GM21576 (cell line): ENCODE measurements around the gene CEP120.
"Not testable (repeated sequence)": the region's sequence is repeated elsewhere in the genome, so short reads cannot be mapped to it uniquely, and the experiment has no call there.

Experiments
- ATAC-seq: cut with Tn5 transposase; IDR thresholded peaks from one replicate; pipeline ENCODE4 v1.9.1; 2021; ENCODE audit warnings: mild to moderate bottlenecking, moderate library complexity; ENCODE audit not compliant: unreplicated experiment

Gene CEP120

DNA sequence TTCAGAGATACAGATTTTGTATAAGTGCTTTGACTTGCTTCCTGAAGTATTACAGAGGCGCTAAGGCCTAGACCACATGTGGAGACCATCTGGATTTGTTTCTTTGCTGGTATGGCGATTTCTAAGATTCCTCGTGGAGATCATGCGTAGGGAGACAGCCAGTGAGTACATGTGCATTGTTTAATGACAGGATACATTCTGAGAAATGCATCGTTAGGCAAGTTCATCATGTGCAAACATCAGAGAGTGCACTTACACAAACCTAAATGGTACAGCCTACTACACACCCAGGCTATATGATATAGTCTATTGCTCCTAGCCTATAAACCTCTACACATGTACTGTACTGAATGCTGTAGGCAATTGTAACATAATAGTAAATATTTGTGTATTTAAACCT lies 16.5 kb upstream of the CEP120 start:
- no peak for ATAC-seq

GRCh38 chr5:123438902-123439301 lies 15.7 kb upstream of the CEP120 start:
- ATAC-seq = no peak

DNA sequence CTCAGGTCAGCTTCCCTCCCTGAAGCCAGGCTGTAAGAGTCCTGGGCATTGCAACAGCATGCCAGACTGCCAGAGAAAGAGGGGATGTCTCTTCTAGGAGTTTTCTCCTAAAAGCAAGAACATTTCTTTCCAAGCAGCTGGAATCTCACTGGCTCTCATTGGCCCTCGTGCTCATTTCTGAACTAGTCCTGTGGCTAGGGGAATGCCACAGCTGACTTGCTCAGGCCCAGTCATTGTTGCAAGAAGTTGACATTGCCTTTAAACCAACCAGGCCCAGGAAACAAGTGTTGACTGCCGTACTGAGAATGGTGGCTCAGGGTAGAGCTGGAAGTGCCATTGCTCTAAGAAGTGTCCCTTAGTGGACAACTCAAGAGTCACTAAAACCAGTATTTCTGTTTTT lies 15.0 kb upstream of the CEP120 start:
- peak; percentile 62 for ATAC-seq

DNA sequence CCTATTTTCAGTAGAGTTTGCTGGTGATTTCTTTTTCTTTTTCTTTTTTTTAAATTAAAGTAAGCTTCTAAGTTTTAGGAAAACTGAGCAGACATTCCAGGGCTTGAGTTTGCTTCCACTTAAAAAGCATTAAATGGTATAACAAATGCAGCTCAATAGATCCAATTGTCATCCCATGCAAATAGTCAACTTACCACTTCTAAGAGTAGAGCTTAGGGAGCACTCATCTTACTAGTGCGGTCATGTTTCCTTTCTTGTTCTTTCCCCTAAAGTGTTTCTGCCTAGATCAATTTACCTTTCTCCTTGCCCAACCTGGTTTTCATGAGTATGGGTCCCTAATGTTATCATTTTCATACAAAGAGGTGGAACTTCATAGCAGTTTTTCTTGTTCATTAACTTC lies 13.0 kb upstream of the CEP120 start:
- ATAC-seq = no peak

GRCh38 chr5:123434796-123435195 lies 11.6 kb upstream of the CEP120 start:
- ATAC-seq = no peak

DNA sequence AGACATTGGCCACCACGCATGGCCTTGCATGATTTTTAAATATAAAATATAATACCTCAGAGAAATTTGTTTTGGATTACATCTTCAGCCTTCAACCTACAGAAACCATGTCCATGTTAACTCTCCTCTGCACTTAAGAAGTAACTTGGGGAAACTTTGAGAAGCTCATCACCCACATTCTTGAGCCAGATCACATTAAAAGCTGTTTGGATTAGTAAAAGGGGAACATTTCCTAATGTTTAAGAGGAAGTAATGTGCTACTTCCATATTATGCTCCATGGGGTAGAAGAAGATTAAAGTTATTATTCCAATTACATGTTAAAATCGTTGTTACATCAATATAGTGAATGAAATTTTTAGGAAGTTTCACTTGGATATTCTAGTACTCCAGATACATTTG lies 10.4 kb upstream of the CEP120 start:
- no peak for ATAC-seq

GRCh38 chr5:123430441-123430840 lies 7.2 kb upstream of the CEP120 start:
- not testable (repeated sequence) for ATAC-seq

DNA sequence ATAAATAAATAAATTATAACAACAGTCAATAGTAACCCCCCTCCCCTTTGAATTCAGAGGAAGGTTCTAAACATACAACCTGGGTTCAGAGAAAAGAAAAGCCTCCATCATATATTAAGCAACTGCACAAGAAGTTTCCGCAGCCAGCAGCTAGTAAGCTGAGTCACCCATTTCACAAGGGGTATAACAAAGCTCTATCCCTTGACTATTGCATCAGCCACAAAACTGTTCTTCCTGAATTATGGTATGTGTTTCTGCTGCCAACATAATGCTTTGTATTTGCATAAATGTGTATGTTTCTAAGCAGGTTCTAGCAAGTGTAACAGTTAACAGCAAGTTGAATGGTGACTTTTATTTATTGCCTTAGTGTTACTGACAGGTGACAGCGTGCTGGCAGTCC lies 6.8 kb upstream of the CEP120 start:
- no peak for ATAC-seq

GRCh38 chr5:123429221-123429954 lies 6.2 kb upstream of the CEP120 start:
- ATAC-seq = no peak

DNA sequence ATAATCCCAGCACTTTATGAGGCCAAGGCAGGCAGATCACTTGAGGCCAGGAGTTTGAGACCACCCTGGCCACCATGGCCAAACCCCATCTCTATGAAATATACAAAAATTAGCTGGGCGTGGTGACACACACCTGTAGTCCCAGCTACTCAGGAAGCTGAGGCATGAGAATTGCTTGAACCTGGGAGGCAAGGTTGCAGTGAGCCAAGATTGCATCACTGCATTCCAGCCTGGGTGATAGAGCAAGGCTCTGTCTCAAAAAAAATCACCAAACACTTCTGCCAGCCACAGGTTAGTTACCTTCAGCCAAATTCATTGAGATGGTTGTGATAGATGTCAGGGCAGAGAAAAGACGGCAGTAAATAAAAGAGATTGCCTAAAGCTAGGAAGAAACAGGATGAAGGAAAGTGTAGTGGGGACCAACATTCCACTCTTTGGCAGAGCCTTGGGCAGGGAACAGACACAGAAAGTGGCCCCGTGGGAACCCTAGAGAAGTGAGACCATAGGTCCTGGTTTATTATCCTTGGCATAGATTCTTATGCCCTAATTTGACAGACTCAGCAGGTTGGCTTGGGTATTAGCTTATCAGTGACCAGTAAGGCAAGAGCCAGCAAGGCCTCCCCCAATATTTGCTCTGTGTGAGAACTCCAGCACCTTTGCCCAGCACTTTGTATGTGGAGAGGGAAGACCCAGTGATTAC lies 5.5 kb upstream of the CEP120 start:
- no peak for ATAC-seq

DNA sequence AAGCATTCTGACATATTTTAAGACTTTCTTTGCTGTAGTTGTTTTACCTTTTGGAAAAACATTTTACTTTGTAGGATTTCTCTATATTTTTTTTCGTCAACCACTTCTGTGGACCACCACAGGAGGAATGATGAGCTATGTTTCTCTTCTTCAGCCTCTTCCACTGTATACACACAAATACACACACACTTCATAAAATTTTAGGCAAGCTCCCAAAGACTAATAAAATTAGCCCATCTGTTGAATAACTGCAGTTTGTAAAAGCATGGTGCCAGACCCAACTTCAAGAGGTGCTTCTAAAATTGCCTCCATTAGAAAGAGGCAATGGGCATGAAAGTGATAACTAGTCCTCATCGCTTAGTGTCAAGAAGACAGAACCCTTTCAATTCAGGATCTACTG lies 4.1 kb upstream of the CEP120 start:
- no peak for ATAC-seq

GRCh38 chr5:123425431-123425830 lies 2.2 kb upstream of the CEP120 start:
- ATAC-seq = no peak

DNA sequence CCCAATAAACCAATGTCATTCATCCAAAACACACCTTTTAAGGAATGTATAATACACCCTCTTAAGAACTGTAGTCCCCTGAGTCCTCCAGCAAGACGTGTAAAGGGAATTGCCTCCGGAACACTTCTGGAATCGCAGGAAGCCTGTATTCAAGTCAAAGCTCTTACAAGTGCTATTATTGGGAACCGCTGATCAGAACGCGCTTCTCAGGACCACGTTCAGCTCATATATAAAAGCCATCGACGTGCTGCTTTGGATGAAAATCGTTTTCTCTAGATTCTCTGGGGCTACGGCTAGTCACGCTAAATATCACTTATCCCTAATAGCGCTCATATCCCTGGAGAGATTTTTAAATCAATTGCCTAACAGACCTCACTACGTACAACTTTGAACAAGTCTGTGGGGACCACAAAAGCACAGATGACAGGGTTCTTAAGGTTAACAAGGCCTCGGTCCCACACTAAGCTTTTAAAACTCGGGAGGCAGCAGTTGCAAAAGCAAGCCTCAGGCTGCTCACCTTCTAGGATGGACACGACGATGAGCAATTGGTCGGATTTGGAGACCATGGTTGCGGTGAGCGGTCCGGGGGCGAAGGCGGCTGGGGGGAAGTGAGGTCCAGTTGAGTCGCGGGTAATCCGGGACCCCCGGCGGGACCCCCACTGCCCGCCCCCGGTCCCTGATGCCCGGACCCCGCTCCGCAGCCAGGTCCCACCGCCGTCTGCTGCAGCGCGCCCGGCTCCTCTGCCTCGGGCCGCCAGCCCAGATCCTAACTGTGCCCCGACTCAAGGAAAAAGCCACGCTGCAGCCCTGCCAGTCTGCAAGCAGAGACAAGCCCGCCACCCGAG lies 548 bp downstream of the CEP120 start:
- ATAC-seq = peak; percentile 15

- no peak for ATAC-seq
Measured at GRCh38 chr5:123421773-123422172, 1.4 kb downstream of the CEP120 start.

DNA sequence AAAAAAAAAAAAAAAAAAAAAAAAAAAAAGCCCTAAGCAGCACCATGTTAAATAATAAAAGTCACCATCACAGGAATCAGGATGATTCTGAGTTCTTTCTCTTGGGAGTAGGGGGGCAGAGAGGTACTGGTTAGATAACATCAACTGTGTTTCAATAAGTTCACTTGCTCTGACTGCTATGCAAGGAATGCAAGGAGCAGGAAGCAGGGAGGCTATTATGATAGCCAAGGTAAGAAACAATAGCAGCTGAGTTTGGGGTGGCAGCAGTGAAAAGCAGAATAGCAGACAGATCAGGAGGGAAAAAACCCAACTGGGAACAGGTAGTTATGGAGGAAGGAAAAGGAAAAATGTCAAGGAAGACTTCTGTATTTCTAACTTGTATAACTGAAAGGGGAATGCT lies 8.2 kb downstream of the CEP120 start:
- no peak for ATAC-seq

DNA sequence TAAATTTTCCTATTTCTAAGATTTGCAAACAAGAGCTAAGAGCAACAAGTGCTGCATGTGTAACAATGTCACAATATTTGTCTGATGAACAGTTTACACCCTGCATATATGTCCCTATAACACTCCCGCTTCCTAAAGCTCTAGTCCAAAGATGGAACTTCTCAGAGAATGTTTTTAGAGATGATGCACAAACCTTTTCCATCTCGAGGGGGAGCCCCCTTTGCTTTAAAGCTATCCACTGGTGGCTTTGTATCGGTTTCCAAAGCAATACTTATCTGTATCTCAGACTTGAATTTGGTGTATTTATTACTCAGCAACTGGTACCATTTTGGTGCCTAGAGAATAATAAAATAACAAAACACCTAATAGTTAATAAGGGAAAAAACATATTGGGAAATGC lies 11.0 kb downstream of the CEP120 start:
- no peak for ATAC-seq

DNA sequence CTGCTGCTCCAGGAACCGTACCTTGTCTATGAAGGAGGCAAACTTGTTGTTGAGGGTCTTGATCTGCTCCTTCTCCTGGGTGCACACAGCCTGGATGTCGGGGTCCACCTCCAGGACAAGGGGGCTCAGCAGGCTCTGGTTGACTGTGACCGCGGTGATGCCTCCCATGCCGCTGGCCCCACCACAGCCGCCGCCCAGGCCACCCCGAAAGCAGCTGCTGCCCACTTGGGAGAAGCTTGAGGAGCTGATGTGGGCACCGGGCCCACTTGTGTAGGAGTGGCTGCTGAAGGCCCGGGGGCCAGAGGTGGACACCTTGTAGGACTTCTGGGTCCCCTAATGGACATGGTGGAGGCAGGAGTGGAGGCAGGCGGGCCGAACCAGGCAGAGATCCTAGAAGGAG lies 21.2 kb downstream of the CEP120 start:
- not testable (repeated sequence) for ATAC-seq

DNA sequence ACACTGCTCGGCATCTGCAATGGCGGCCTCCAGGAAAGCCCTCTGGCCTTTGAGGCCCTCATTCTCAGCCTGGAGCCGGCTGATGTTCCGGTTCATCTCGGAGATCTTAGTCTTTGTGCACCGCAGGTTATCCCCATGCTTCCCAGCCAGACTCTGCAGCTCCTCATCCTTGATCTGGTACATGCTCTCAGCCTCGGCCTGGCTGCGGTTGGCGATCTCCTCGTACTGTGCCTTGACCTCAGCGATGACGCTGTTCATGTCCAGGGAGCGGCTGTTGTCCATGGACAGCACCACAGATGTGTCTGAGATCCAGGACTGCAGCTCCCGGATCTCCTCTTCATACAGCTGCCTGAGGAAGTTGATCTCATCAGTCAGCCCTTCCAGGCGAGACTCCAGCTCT lies 21.9 kb downstream of the CEP120 start:
- ATAC-seq = no peak

DNA sequence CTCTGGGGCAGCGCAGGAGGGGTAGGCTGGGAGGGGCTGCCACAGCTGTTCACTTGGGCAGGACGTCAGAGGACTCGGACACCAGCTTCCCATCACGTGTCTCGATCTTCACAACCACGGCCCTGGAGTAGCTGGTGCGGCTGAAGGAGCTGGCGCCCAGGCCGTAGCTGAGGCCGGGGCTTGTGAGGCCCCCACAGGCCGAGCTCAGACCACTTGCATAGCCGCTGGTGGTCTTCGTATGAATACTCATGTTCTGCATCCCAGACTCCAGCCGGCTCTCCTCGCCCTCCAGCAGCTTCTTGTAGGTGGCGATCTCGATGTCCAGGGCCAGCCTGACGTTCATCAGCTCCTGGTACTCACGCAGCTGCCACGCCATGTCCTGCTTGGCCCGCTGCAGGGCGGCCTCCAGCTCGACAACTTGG lies 22.3 kb downstream of the CEP120 start:
- ATAC-seq = not testable (repeated sequence)

- peak; percentile 61 for ATAC-seq
Measured at GRCh38 chr5:123398058-123398733, 25.0 kb downstream of the CEP120 start.

- ATAC-seq = no peak
Measured at GRCh38 chr5:123397538-123397937, 25.7 kb downstream of the CEP120 start.
